Mucosa of stomach (tissue), 1 donor: ENCODE results near the gene CCNL2.
A peak's percentile ranks its signal among the peaks of the same experiment; 100 is the strongest.

Source experiments
- H3K27me3 ChIP-seq: one replicate; pipeline ENCODE4 v1.7.0; 2013; ENCODE audit warnings: mild to moderate bottlenecking, low read length; ENCODE audit not compliant: control insufficient read depth, insufficient read depth
- H3K36me3 ChIP-seq: one replicate; pipeline ENCODE4 v1.7.0; 2013; ENCODE audit warnings: low read length; ENCODE audit not compliant: control insufficient read depth, insufficient read depth
- H3K4me1 ChIP-seq: one replicate; pipeline ENCODE4 v1.7.0; 2013; ENCODE audit warnings: mild to moderate bottlenecking, low read length; ENCODE audit not compliant: control insufficient read depth, insufficient read depth
- H3K4me3 ChIP-seq: one replicate; pipeline ENCODE4 v1.7.0; 2013; ENCODE audit warnings: low read length
- H3K9ac ChIP-seq: one replicate; pipeline ENCODE4 v1.7.0; 2013; ENCODE audit warnings: mild to moderate bottlenecking, low read length, moderate library complexity
- H3K9me3 ChIP-seq: one replicate; pipeline ENCODE4 v1.7.0; 2013; ENCODE audit warnings: mild to moderate bottlenecking, low read length, moderate library complexity; ENCODE audit not compliant: control insufficient read depth
- donor health status: Pancreatic carcinoma.

Gene CCNL2

GRCh38 chr1:1435911-1436629 lies 36.9 kb upstream of the CCNL2 start:
- H3K27me3 ChIP-seq = no peaks in the 10 kb centered on the region
- H3K4me3 ChIP-seq = peak overlapping the region; percentile 41
- peak overlapping the region; percentile 72 for H3K9ac ChIP-seq
- H3K4me1 ChIP-seq = peaks cover 83% of the 10 kb centered on the region
- no peaks in the 10 kb centered on the region for H3K36me3 ChIP-seq
- no peaks in the 10 kb centered on the region for H3K9me3 ChIP-seq

- H3K27me3 ChIP-seq = no peaks in the 10 kb centered on the region
- no peaks in the 10 kb centered on the region for H3K36me3 ChIP-seq
- peak within 1 kb of the TSS; percentile 41 for H3K4me3 ChIP-seq
- peaks cover 81% of the 10 kb centered on the region for H3K4me1 ChIP-seq
- H3K9ac ChIP-seq = peak within 1 kb of the TSS; percentile 72
- no peaks in the 10 kb centered on the region for H3K9me3 ChIP-seq
Measured at GRCh38 chr1:1435106-1435903, 36.2 kb upstream of the CCNL2 start, which contains the start of gene VWA1. TSS of gene VWA1 (plus strand) at chr1:1435690. CDS start at chr1:1435749, 59 bp downstream.

GRCh38 chr1:1434824-1435105 lies 35.6 kb upstream of the CCNL2 start:
- peak overlapping the region; percentile 68 for H3K9ac ChIP-seq
- H3K27me3 ChIP-seq = no peaks in the 10 kb centered on the region
- H3K4me1 ChIP-seq = peaks cover 85% of the 10 kb centered on the region
- H3K36me3 ChIP-seq = no peaks in the 10 kb centered on the region
- H3K9me3 ChIP-seq = no peaks in the 10 kb centered on the region
- H3K4me3 ChIP-seq = no peak overlapping the region

- Histone ChIP-seq H3K27me3 (no peaks in the 10 kb centered on the region), H3K4me3 (peak overlapping the region; percentile 1), H3K4me1 (peaks cover 89% of the 10 kb centered on the region), H3K36me3 (no peaks in the 10 kb centered on the region), H3K9me3 (no peaks in the 10 kb centered on the region), H3K9ac (peak overlapping the region; percentile 68)
Measured at GRCh38 chr1:1434131-1434823, 35.1 kb upstream of the CCNL2 start.

- Histone ChIP-seq H3K9me3 (no peaks in the 10 kb centered on the region), H3K9ac (peak overlapping the region; percentile 68)
Measured at GRCh38 chr1:1433804-1434130, 34.6 kb upstream of the CCNL2 start.

GRCh38 chr1:1432951-1433803 lies 34.0 kb upstream of the CCNL2 start:
- peaks cover 82% of the 10 kb centered on the region for H3K4me1 ChIP-seq
- H3K4me3 ChIP-seq = peak overlapping the region; percentile 1
- H3K9me3 ChIP-seq = no peaks in the 10 kb centered on the region
- H3K27me3 ChIP-seq = no peaks in the 10 kb centered on the region
- H3K36me3 ChIP-seq = no peaks in the 10 kb centered on the region
- peak overlapping the region; percentile 68 for H3K9ac ChIP-seq

More at GRCh38 chr1:1433804-1434130, 34.6 kb upstream of the CCNL2 start:
- H3K4me3 ChIP-seq = peak overlapping the region; percentile 1
- peaks cover 88% of the 10 kb centered on the region for H3K4me1 ChIP-seq
- no peaks in the 10 kb centered on the region for H3K36me3 ChIP-seq
- no peaks in the 10 kb centered on the region for H3K27me3 ChIP-seq

GRCh38 chr1:1432274-1432950 lies 33.3 kb upstream of the CCNL2 start:
- H3K4me3 ChIP-seq = peak overlapping the region; percentile 25
- H3K4me1 ChIP-seq = peaks cover 74% of the 10 kb centered on the region
- H3K27me3 ChIP-seq = no peaks in the 10 kb centered on the region

GRCh38 chr1:1431845-1432273 lies 32.7 kb upstream of the CCNL2 start:
- H3K4me3 ChIP-seq = peak overlapping the region; percentile 25
- H3K9me3 ChIP-seq = no peaks in the 10 kb centered on the region
- H3K4me1 ChIP-seq = peaks cover 69% of the 10 kb centered on the region
- no peaks in the 10 kb centered on the region for H3K27me3 ChIP-seq
- no peaks in the 10 kb centered on the region for H3K36me3 ChIP-seq
- peak overlapping the region; percentile 68 for H3K9ac ChIP-seq

More at GRCh38 chr1:1432274-1432950, 33.3 kb upstream of the CCNL2 start:
- H3K9ac ChIP-seq = peak overlapping the region; percentile 68
- no peaks in the 10 kb centered on the region for H3K36me3 ChIP-seq
- no peaks in the 10 kb centered on the region for H3K9me3 ChIP-seq

GRCh38 chr1:1430992-1431844 lies 32.1 kb upstream of the CCNL2 start:
- Histone ChIP-seq H3K4me1 (peaks cover 63% of the 10 kb centered on the region), H3K27me3 (peaks cover 5% of the 10 kb centered on the region), H3K36me3 (no peaks in the 10 kb centered on the region), H3K4me3 (peak overlapping the region; percentile 25), H3K9me3 (no peaks in the 10 kb centered on the region), H3K9ac (peak overlapping the region; percentile 68)

GRCh38 chr1:1430114-1430982 lies 31.2 kb upstream of the CCNL2 start:
- Histone ChIP-seq H3K4me1 (peaks cover 58% of the 10 kb centered on the region), H3K9ac (peak overlapping the region; percentile 64), H3K36me3 (no peaks in the 10 kb centered on the region), H3K27me3 (peaks cover 6% of the 10 kb centered on the region), H3K9me3 (no peaks in the 10 kb centered on the region), H3K4me3 (no peak overlapping the region)
